NCI-H69 (cell line): Measurements from ENCODE around the gene TBX2.

Experiments
- DNase-seq: peaks from one replicate; lab custom pipeline; 2025; lab: John Stamatoyannopoulos, UW

The TBX2 gene

DNA sequence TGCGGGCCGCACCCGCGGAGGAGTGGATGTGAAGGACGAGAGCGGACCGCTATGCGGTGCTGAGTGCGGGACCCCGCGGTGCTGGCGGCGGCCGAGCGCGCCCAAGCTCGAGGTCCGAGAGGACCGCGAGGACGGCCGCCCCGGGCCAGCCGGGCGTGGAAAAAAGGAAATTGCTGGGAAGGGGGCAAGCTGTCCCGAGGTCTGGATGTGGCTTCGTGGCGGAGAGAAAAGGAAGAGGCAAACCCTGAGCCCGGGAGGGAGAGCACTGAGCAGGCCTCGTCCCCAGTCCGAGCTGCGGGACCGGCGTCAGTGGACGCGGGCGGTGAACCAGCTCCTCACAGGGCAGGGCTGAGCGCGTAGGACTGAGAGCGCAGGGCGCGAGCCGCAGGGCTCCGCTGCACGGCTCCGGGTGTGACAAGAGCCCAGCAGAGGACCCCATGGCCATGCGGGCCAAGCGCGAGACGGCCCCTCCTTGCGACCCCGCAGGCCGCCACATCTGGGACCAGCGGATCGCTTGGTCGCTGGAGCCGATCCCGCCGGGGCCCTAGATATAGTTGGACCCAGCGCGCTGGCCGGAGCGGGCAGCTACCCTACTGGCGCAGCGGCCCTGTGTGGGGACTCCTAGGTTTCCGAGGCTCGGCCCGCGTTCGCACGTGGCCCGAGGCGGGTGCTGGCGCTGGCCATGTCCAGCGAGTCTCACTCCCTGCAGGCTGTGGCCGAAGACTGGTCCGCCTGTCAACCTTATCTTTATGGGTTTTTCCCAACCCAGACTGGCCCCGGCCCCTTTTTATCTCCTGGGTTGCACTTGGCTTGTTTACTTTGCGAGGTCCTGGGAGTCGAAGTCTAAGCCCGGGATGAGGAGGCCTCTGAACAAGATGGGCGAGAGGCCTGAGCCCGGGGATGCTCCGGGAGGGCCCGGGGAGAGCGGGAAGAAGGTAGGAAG, 55.0 kb downstream of the TBX2 start:
- DNase-seq, result no peak

DNA sequence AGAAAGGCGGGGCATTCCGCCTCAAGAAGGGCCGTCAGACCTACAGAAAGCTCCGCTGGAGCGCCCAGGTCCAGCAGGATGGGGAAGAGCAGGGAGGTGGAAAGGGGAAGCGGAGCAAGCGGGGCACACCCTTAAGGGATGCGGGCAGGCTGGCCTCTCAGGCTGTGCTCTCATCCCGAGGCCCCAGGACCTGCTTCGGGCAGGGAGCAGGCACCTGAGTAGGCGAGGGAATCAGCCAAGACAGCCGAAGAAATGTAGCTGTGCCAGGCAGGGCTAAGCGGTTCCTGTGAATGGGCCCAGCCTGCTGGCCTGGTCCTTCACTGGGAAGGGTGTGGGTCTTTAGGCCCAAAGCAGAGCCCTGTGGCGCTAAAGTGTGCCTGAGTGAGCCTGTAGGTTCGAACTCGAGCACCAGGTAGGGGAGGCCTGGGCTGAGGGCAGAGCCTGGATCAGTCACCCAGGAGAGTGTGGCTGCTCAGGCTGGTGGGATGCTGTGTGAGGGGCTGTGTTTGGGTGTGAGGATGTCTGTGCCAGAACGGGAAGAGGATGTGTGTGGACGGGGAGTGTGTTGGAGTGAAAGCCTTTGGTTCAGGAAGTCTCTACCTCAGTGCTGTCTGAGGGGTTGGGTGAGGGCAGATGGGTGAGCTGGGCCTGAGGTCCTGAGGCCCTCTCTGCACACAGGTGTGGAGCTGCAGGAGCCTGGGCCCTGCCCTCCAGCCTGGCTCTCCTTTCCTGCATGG, 55.8 kb downstream of the TBX2 start:
- DNase-seq, result no peak

DNA sequence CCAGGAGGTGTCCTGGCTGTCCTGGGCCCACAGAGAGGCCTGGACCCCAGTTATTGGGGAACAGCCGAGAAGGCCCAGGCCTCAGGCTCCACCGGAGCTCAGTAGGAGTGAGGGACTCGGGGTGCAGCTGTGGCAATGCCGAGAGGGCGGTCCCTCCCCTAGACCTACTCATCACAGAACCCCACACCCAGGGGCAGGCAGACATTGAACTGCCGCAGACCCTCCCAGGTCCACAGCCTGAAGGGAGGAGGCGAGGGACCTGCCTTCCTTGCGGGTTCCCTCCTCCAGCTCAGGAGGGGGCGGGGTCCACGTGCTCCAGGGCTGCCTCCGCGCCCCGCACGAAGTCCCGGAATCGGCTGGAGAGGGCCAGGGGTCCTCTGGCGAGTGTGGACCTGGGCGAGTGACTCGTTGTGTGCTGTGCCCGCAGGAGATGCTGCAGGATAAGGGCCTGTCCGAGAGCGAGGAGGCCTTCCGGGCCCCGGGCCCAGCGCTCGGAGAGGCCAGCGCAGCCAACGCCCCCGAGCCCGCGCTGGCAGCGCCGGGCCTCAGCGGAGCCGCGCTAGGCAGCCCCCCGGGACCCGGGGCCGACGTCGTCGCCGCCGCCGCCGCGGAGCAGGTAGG, 56.5 kb downstream of the TBX2 start:
- no peak for DNase-seq

- no peak for DNase-seq
Measured at GRCh38 chr17:61456688-61457225, 57.1 kb downstream of the TBX2 start.

GRCh38 chr17:61457226-61457983, 57.8 kb downstream of the TBX2 start:
- DNase-seq, result peak; percentile 50

- DNase-seq, result no peak
Measured at GRCh38 chr17:61458000-61458399, 58.4 kb downstream of the TBX2 start.

- no peak for DNase-seq
Measured at GRCh38 chr17:61458421-61459141, 58.9 kb downstream of the TBX2 start.
